ENCODE measurements around the gene PLCB3.

PLCB3 gene

GRCh38 chr11:64211181-64211872 lies 40.0 kb upstream of the PLCB3 start:
- no peak overlapping the region for H3K4me3 ChIP-seq (ENCODE audit: low read length)
- TF ChIP-seq CTCF (IDR thresholded peaks at IDR 0.05; ENCODE audit: insufficient read depth, low read depth, low read length, missing control alignments), result no peak
- no peak for DNase-seq (ENCODE audit: low read depth)

GRCh38 chr11:64216879-64217278 lies 34.5 kb upstream of the PLCB3 start:
- DNase-seq (ENCODE audit: low read depth), result no peak
- H3K4me3 ChIP-seq (ENCODE audit: low read length), result no peak overlapping the region
- no peak for TF ChIP-seq CTCF (IDR thresholded peaks at IDR 0.05; ENCODE audit: insufficient read depth, low read depth, low read length, missing control alignments)

GRCh38 chr11:64218628-64219353 lies 32.5 kb upstream of the PLCB3 start:
- H3K4me3 ChIP-seq (ENCODE audit: low read length), result no peak overlapping the region
- no peak for TF ChIP-seq CTCF (IDR thresholded peaks at IDR 0.05; ENCODE audit: insufficient read depth, low read depth, low read length, missing control alignments)

GRCh38 chr11:64219354-64219684 lies 32.0 kb upstream of the PLCB3 start:
- no peak overlapping the region for H3K4me3 ChIP-seq (ENCODE audit: low read length)
- DNase-seq (ENCODE audit: low read depth), result no peak
- TF ChIP-seq CTCF (IDR thresholded peaks at IDR 0.05; ENCODE audit: insufficient read depth, low read depth, low read length, missing control alignments), result no peak

More at GRCh38 chr11:64218628-64219353, 32.5 kb upstream of the PLCB3 start:
- DNase-seq (ENCODE audit: low read depth), result no peak

- no peak overlapping the region for H3K4me3 ChIP-seq (ENCODE audit: low read length)
- no peak for DNase-seq (ENCODE audit: low read depth)
- TF ChIP-seq CTCF (IDR thresholded peaks at IDR 0.05; ENCODE audit: insufficient read depth, low read depth, low read length, missing control alignments), result no peak
Observed at GRCh38 chr11:64219755-64220154, 31.6 kb upstream of the PLCB3 start.

- H3K4me3 ChIP-seq (ENCODE audit: low read length), result no peak overlapping the region
- no peak for TF ChIP-seq CTCF (IDR thresholded peaks at IDR 0.05; ENCODE audit: insufficient read depth, low read depth, low read length, missing control alignments)
- DNase-seq (ENCODE audit: low read depth), result no peak
Observed at GRCh38 chr11:64220271-64220670, 31.1 kb upstream of the PLCB3 start.

GRCh38 chr11:64220798-64221197 lies 30.5 kb upstream of the PLCB3 start:
- no peak for TF ChIP-seq CTCF (IDR thresholded peaks at IDR 0.05; ENCODE audit: insufficient read depth, low read depth, low read length, missing control alignments)
- DNase-seq (ENCODE audit: low read depth), result no peak
- no peak overlapping the region for H3K4me3 ChIP-seq (ENCODE audit: low read length)

Data from epithelial cell of esophagus (primary cell).